Mammary epithelial cell (primary cell): ENCODE measurements around the gene BRIP1.

Experiments used
- EZH2 ChIP-seq: IDR thresholded peaks from 2 replicates; pipeline ENCODE4 v1.6.1; 2012; ENCODE audit warnings: low read length, inconsistent platforms, borderline replicate concordance
- TF ChIP-seq, protein P1 (sequence below), 2 donors: IDR thresholded peaks in 1 of 2; conservative IDR thresholded peaks in 1 of 2; 2 replicates each; pipeline ENCODE4 v1.5.1; 2011 to 2012; ENCODE audit warnings: inconsistent platforms in 2 of 2, low read length in 2 of 2, mild to moderate bottlenecking in 2 of 2, control low read depth in 1 of 2, low read depth in 1 of 2; ENCODE audit not compliant: insufficient read depth in 1 of 2; ENCODE audit errors: extremely low read depth in 1 of 2

DNA sequence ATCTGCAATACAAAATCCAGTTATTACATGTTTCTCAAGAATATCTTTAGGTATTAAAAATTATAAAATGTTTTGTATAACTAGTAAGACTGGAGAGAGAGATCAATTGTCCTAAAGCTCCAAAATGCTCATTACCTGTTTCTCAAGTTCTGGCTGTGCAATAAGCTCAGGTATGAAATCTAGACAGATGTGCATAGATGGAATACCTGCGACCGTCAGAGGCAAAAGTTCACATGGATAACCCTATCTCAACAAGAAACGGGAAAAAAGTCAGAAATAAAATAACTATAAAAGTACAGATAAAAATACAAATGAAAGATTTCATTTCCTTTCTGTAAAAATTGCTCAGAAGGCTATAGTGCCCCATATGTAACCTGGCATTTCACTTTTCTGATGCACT, 5.8 kb upstream of the BRIP1 start:
- no peak for TF ChIP-seq EZH2
- TF ChIP-seq, protein P1, sequence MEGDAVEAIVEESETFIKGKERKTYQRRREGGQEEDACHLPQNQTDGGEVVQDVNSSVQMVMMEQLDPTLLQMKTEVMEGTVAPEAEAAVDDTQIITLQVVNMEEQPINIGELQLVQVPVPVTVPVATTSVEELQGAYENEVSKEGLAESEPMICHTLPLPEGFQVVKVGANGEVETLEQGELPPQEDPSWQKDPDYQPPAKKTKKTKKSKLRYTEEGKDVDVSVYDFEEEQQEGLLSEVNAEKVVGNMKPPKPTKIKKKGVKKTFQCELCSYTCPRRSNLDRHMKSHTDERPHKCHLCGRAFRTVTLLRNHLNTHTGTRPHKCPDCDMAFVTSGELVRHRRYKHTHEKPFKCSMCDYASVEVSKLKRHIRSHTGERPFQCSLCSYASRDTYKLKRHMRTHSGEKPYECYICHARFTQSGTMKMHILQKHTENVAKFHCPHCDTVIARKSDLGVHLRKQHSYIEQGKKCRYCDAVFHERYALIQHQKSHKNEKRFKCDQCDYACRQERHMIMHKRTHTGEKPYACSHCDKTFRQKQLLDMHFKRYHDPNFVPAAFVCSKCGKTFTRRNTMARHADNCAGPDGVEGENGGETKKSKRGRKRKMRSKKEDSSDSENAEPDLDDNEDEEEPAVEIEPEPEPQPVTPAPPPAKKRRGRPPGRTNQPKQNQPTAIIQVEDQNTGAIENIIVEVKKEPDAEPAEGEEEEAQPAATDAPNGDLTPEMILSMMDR (conservative IDR thresholded peaks at IDR 0.05 in 1 of 2, IDR thresholded peaks at IDR 0.05 in 1 of 2; ENCODE audit: extremely low read depth in 1 of 2, insufficient read depth in 1 of 2, low read depth in 1 of 2, low read length in 2 of 2): no peak
